Liver (tissue), 9 donors: ENCODE results near the gene PDE9A. TPM values are rescaled to one million over a fixed set of nuclear protein-coding genes. Genes with fewer than 3 reads are reported as not detected.
A peak's percentile ranks its signal among the peaks of the same experiment; 100 is the strongest.

Source experiments
- DNase-seq: peaks from one replicate; pipeline ENCODE4 v3.0.0-alpha.2; 2017; ENCODE audit warnings: low spot score
- H3K27ac ChIP-seq, 2 donors: one replicate each; pipeline ENCODE4 v1.7.0; 2013; ENCODE audit warnings: inconsistent platforms in 2 of 2, low read length in 2 of 2, control low read depth in 1 of 2, low read depth in 1 of 2, mild to moderate bottlenecking in 1 of 2
- H3K27me3 ChIP-seq, 4 donors: one replicate each; pipeline versions ENCODE4 v1.6.1 to v1.7.0; 2013; ENCODE audit warnings: low read length in 3 of 4, inconsistent platforms in 1 of 4, mild to moderate bottlenecking in 1 of 4, moderate library complexity in 1 of 4; ENCODE audit not compliant: control insufficient read depth in 4 of 4, insufficient read depth in 4 of 4
- H3K36me3 ChIP-seq, 4 donors: one replicate each; pipeline versions ENCODE4 v1.6.1 to v1.7.0; 2013; ENCODE audit warnings: low read length in 3 of 4, mild to moderate bottlenecking in 3 of 4, low read depth in 1 of 4, moderate library complexity in 1 of 4; ENCODE audit not compliant: control insufficient read depth in 4 of 4, insufficient read depth in 3 of 4
- H3K4me1 ChIP-seq, 4 donors: one replicate each; pipeline versions ENCODE4 v1.6.1 to v1.7.0; 2013; ENCODE audit warnings: low read length in 3 of 4, mild to moderate bottlenecking in 3 of 4, moderate library complexity in 1 of 4; ENCODE audit not compliant: control insufficient read depth in 4 of 4, insufficient read depth in 4 of 4
- H3K4me3 ChIP-seq, 3 donors: one replicate each; pipeline versions ENCODE4 v1.6.1 to v1.7.0; 2013; ENCODE audit warnings: low read length in 3 of 3, control low read depth in 1 of 3, low read depth in 1 of 3, mild to moderate bottlenecking in 1 of 3
- H3K9ac ChIP-seq, 2 donors: one replicate each; pipeline ENCODE4 v1.7.0; 2013; ENCODE audit warnings: low read length in 2 of 2, mild to moderate bottlenecking in 2 of 2, moderate library complexity in 2 of 2, control low read depth in 1 of 2, low read depth in 1 of 2
- H3K9me3 ChIP-seq, 4 donors: one replicate each; pipeline versions ENCODE4 v1.6.1 to v1.7.0; 2013; ENCODE audit warnings: low read length in 3 of 4; ENCODE audit not compliant: control insufficient read depth in 4 of 4
- ATF3 ChIP-seq: IDR thresholded peaks from 2 replicates; pipeline ENCODE4 v1.6.1; 2016; ENCODE audit warnings: antibody characterized with exemption
- CTCF ChIP-seq: fragments of 150-350 bp; IDR thresholded peaks from 2 replicates; pipeline ENCODE4 v1.5.1; 2017; ENCODE audit warnings: improper control_type of control experiment, low read depth, low read length; ENCODE audit not compliant: missing input control
- EGR1 ChIP-seq, 2 donors: IDR thresholded peaks; 2 replicates each; pipeline ENCODE4 v1.6.1; 2016 to 2018; ENCODE audit warnings: antibody characterized with exemption in 2 of 2, low read depth in 2 of 2
- FOXA2 ChIP-seq: IDR thresholded peaks from 2 replicates; pipeline ENCODE4 v1.6.1; 2016; ENCODE audit warnings: antibody characterized with exemption
- GABPA ChIP-seq, 2 donors: IDR thresholded peaks in 1 of 2; conservative IDR thresholded peaks in 1 of 2; 2 replicates each; pipeline ENCODE4 v1.6.1; 2016; ENCODE audit warnings: antibody characterized with exemption in 2 of 2, mild to moderate bottlenecking in 1 of 2, moderate library complexity in 1 of 2
- HNF4A ChIP-seq, 2 donors: conservative IDR thresholded peaks; 2 replicates each; pipeline ENCODE4 v1.6.1; 2016; ENCODE audit warnings: antibody characterized with exemption in 2 of 2, mild to moderate bottlenecking in 2 of 2
- HNF4G ChIP-seq: IDR thresholded peaks from 2 replicates; pipeline ENCODE4 v1.6.1; 2016; ENCODE audit warnings: antibody characterized with exemption
- JUND ChIP-seq, 2 donors: IDR thresholded peaks; 2 replicates each; pipeline ENCODE4 v1.6.1; 2016; ENCODE audit warnings: antibody characterized with exemption in 2 of 2
- MAX ChIP-seq: IDR thresholded peaks from 2 replicates; pipeline ENCODE4 v1.6.1; 2016; ENCODE audit warnings: antibody characterized with exemption
- NR2F2 ChIP-seq: IDR thresholded peaks from 2 replicates; pipeline ENCODE4 v1.6.1; 2016; ENCODE audit warnings: antibody characterized with exemption
- RAD21 ChIP-seq, 2 donors: IDR thresholded peaks; 2 replicates each; pipeline ENCODE4 v1.6.1; 2016; ENCODE audit warnings: antibody characterized with exemption in 2 of 2, mild to moderate bottlenecking in 2 of 2
- REST ChIP-seq: IDR thresholded peaks from 2 replicates; pipeline ENCODE4 v1.6.1; 2016; ENCODE audit warnings: antibody characterized with exemption, mild to moderate bottlenecking
- RXRA ChIP-seq, 2 donors: IDR thresholded peaks; 2 replicates each; pipeline ENCODE4 v1.6.1; 2017 to 2018; ENCODE audit warnings: antibody characterized with exemption in 2 of 2, mild to moderate bottlenecking in 1 of 2
- SP1 ChIP-seq: IDR thresholded peaks from 2 replicates; pipeline ENCODE4 v1.6.1; 2018; ENCODE audit warnings: antibody characterized with exemption, mild to moderate bottlenecking
- TAF1 ChIP-seq: conservative IDR thresholded peaks from 2 replicates; pipeline ENCODE4 v1.6.1; 2016; ENCODE audit warnings: antibody characterized with exemption, mild to moderate bottlenecking
- YY1 ChIP-seq: IDR thresholded peaks from 2 replicates; pipeline ENCODE4 v1.6.1; 2016; ENCODE audit warnings: antibody characterized with exemption, mild to moderate bottlenecking
- ZBTB33 ChIP-seq: IDR thresholded peaks from 2 replicates; pipeline ENCODE4 v1.6.1; 2016; ENCODE audit warnings: antibody characterized with exemption
- WGBS: extraction: QIAGEN DNeasy Blood & Tissue Kit; methylation state at CpG from one replicate; pipeline ENCODE4 v1.1.7; 2013; 5-methylcytosine and 5-hydroxymethylcytosine counted together
- polyA plus RNA-seq, 2 donors: library from polyadenylated mRNA; stranded (reverse) in 1 of 2; unstranded in 1 of 2; fragments of 200-250 nt in 1 of 2; fragments of >200 nt in 1 of 2; fragmentation: Nextera tagmentation in 1 of 2; extraction: Ambion mirVana in 1 of 2; gene quantifications; one replicate each; pipeline versions ENCODE4 v1.2.1 to v1.2.3, GENCODE V29; 2013 to 2015
- total RNA-seq, 2 donors: library from RNA; depleted of rRNA; stranded (reverse); fragments of >200 nt; gene quantifications; one replicate each; pipeline ENCODE4 v1.2.3, GENCODE V29; 2014
- donor health status: healthy.
- donor health status: healthy.
- donor health status: healthy.
- donor health status: healthy.
- donor health status: healthy.

Gene PDE9A
- total and polyA plus RNA-seq, 4 donors = 1.5 to 4.2 (median 2.7) TPM

- Histone ChIP-seq H3K27me3 (no peaks in the 10 kb centered on the region), H3K27ac (no peak overlapping the region), H3K4me3 (no peak overlapping the region), H3K36me3 (no peaks in the 10 kb centered on the region), H3K9me3 (no peaks in the 10 kb centered on the region), H3K4me1 (peaks cover 7 to 23% (median 14%) of the 10 kb centered on the region in 4 donors), H3K9ac (no peak overlapping the region)
- 81% methylated on average over 10 of the region's 10 CpGs for WGBS
- no peak for DNase-seq
- TF ChIP-seq RAD21 (IDR thresholded peaks at IDR 0.05) = no peak
Observed at GRCh38 chr21:42722808-42723473, 69.5 kb downstream of the PDE9A start.

- TF ChIP-seq HNF4G (no peak), ZBTB33 (no peak), FOXA2 (no peak), NR2F2 (peak; percentile 80), SP1 (peak; percentile 47), YY1 (no peak), RXRA (IDR thresholded peaks at IDR 0.05) (no peak), EGR1 (IDR thresholded peaks at IDR 0.05; ENCODE audit: low read depth in 2 of 2) (peak in 1 of 2 donors; percentile 77)
- Histone ChIP-seq H3K9me3 (no peaks in the 10 kb centered on the region), H3K36me3 (no peaks in the 10 kb centered on the region), H3K27me3 (no peaks in the 10 kb centered on the region), H3K4me1 (peaks cover 2 to 23% (median 14%) of the 10 kb centered on the region in 4 donors), H3K9ac (no peak overlapping the region), H3K27ac (no peak overlapping the region), H3K4me3 (no peak overlapping the region)
- WGBS = 76% methylated on average over 12 of the region's 12 CpGs
- DNase-seq = no peak
Observed at GRCh38 chr21:42724226-42724920, 71.0 kb downstream of the PDE9A start.

GRCh38 chr21:42725416-42725930, 72.1 kb downstream of the PDE9A start:
- Histone ChIP-seq H3K4me3 (no peak overlapping the region), H3K27ac (no peak overlapping the region), H3K9me3 (no peaks in the 10 kb centered on the region), H3K9ac (no peak overlapping the region), H3K4me1 (peaks cover under 1 to 21% (median 12%) of the 10 kb centered on the region in 4 donors), H3K36me3 (no peaks in the 10 kb centered on the region), H3K27me3 (no peaks in the 10 kb centered on the region)
- DNase-seq = no peak
- 96% methylated on average over 15 of the region's 15 CpGs for WGBS
- TF ChIP-seq ATF3 = no peak
- TF ChIP-seq MAX = no peak
- TF ChIP-seq YY1 = no peak
- TF ChIP-seq REST = no peak
- no peak for TF ChIP-seq NR2F2
- no peak for TF ChIP-seq CTCF
- no peak for TF ChIP-seq TAF1
- no peak for TF ChIP-seq RAD21 (IDR thresholded peaks at IDR 0.05)
- no peak for TF ChIP-seq HNF4A (conservative IDR thresholded peaks at IDR 0.05)
- no peak for TF ChIP-seq FOXA2
- no peak for TF ChIP-seq HNF4G
- TF ChIP-seq JUND (IDR thresholded peaks at IDR 0.05) = no peak
- TF ChIP-seq GABPA (IDR thresholded peaks at IDR 0.05 in 1 of 2, conservative IDR thresholded peaks at IDR 0.05 in 1 of 2) = no peak
- TF ChIP-seq EGR1 (IDR thresholded peaks at IDR 0.05; ENCODE audit: low read depth in 2 of 2) = no peak
